HTERT RPE-1 (cell line): ENCODE results near the gene PIGV.
"Not testable (repeated sequence)": the region's sequence is repeated elsewhere in the genome, so short reads cannot be mapped to it uniquely, and the experiment has no call there.

Experiments
- in situ Hi-C: fragments of 300-500 bp; cut with MboI; formaldehyde crosslinking; loops from 4 replicates; pipeline ENCODE4 v1.14.3; 2020; ENCODE audit warnings: low sequenced_read_pairs

The PIGV gene

GRCh38 chr1:26791626-26792025, 3.9 kb downstream of the PIGV start:
- in situ Hi-C loops = no loop called here

GRCh38 chr1:26792924-26793323, 5.2 kb downstream of the PIGV start:
- in situ Hi-C loops = no loop called here

- in situ Hi-C loops = no loop called here
Observed at GRCh38 chr1:26794391-26794790, 6.6 kb downstream of the PIGV start.

GRCh38 chr1:26797627-26798026, 9.9 kb downstream of the PIGV start:
- in situ Hi-C loops = no loop called here

GRCh38 chr1:26799479-26800142, 11.9 kb downstream of the PIGV start:
- in situ Hi-C loops = no loop called here

- in situ Hi-C loops = not testable (repeated sequence)
Observed at GRCh38 chr1:26803932-26804331, 16.2 kb downstream of the PIGV start.

GRCh38 chr1:26810105-26810504, 22.4 kb downstream of the PIGV start:
- in situ Hi-C loops = not testable (repeated sequence)

- in situ Hi-C loops = no loop called here
Observed at GRCh38 chr1:26811057-26811456, 23.3 kb downstream of the PIGV start.

GRCh38 chr1:26811708-26812107, 24.0 kb downstream of the PIGV start:
- in situ Hi-C loops = no loop called here

GRCh38 chr1:26814377-26814776, 26.6 kb downstream of the PIGV start:
- in situ Hi-C loops = no loop called here

- in situ Hi-C loops = no loop called here
Observed at GRCh38 chr1:26814893-26815292, 27.1 kb downstream of the PIGV start.

GRCh38 chr1:26820784-26821269, 33.1 kb downstream of the PIGV start:
- in situ Hi-C loops = no loop called here

- in situ Hi-C loops = no loop called here
Observed at GRCh38 chr1:26822737-26823395, 35.1 kb downstream of the PIGV start.

GRCh38 chr1:26824731-26825130, 37.0 kb downstream of the PIGV start:
- in situ Hi-C loops = no loop called here

- in situ Hi-C loops = no loop called here
Observed at GRCh38 chr1:26826261-26827105, 38.7 kb downstream of the PIGV start, which contains the start of gene ZDHHC18. TSS of gene ZDHHC18 (plus strand) at chr1:26826688. CDS start at chr1:26826805, 117 bp downstream.

GRCh38 chr1:26827106-26827604, 39.4 kb downstream of the PIGV start:
- in situ Hi-C loops = no loop called here

- in situ Hi-C loops = no loop called here
Observed at GRCh38 chr1:26827663-26828062, 39.9 kb downstream of the PIGV start.

- in situ Hi-C loops = no loop called here
Observed at GRCh38 chr1:26828411-26828991, 40.8 kb downstream of the PIGV start.

GRCh38 chr1:26829184-26829911, 41.6 kb downstream of the PIGV start:
- in situ Hi-C loops = no loop called here

GRCh38 chr1:26831059-26831458, 43.3 kb downstream of the PIGV start:
- in situ Hi-C loops = no loop called here
